GM12875 (cell line): ENCODE results near the gene WDCP.

ENCODE experiments used
- H3K4me3 ChIP-seq: one replicate; pipeline ENCODE4 v1.5.1; 2011; ENCODE audit warnings: low read depth, low read length, control low read depth
- TF ChIP-seq, protein P1 (sequence below): IDR thresholded peaks from 2 replicates; pipeline ENCODE4 v1.5.1; 2011; ENCODE audit warnings: low read depth, mild to moderate bottlenecking, control low read depth, inconsistent platforms, low read length, moderate library complexity, borderline replicate concordance; ENCODE audit not compliant: insufficient read depth

The WDCP gene

DNA sequence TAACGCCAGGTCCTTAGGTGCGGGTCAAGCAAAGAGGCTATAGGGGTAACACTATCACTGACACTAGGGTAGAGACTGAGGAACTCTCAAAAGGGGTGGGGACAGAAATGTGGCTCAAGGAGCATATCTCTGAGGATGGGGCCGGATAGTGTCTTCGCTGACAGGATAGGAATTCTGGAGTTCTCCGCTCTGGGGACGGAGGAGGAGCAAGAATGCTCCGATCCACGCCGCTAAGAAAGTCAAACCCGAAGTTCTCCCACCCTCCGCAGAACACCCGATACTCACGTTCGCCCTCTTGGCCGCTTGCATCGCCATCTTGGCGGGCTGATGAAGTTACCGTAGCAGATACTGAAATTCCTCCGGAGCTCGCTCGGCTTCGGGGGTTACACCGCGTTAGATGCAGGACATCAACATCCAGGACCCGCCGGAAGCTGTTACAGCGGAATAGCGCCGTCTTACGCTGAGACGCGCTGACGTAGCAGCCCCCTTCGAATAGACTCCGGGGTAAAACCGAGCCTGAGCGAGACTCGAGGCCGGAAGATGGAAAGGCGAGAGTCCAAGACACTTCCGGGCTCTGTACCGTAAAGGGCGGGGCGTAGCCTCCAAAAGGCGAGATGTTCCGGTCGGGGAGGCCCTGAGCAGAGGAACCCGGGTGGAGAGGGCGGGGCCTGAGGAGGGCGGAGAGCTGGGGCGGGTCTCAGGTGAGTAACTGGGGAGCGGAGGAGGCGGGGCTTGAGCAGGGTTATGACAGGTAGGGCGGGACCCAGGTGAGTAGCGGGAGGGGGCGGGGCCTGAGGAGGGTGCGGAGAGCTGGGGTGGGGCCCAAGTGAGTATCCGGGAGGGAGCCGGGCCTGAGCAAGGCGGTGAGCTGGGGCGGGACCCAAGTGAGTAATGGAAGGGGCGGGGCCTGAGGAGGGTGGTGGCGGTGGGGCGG is 29.0 kb upstream of the WDCP start, which contains the start of gene SF3B6:
SF3B6 (minus strand) TSS at position 412 of the 934 bp plus-strand sequence; CDS start at position 315, 97 bp downstream.
- H3K4me3 ChIP-seq, result peak within 1 kb of the TSS; percentile 81
- TF ChIP-seq, protein P1, sequence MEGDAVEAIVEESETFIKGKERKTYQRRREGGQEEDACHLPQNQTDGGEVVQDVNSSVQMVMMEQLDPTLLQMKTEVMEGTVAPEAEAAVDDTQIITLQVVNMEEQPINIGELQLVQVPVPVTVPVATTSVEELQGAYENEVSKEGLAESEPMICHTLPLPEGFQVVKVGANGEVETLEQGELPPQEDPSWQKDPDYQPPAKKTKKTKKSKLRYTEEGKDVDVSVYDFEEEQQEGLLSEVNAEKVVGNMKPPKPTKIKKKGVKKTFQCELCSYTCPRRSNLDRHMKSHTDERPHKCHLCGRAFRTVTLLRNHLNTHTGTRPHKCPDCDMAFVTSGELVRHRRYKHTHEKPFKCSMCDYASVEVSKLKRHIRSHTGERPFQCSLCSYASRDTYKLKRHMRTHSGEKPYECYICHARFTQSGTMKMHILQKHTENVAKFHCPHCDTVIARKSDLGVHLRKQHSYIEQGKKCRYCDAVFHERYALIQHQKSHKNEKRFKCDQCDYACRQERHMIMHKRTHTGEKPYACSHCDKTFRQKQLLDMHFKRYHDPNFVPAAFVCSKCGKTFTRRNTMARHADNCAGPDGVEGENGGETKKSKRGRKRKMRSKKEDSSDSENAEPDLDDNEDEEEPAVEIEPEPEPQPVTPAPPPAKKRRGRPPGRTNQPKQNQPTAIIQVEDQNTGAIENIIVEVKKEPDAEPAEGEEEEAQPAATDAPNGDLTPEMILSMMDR, result no peak

DNA sequence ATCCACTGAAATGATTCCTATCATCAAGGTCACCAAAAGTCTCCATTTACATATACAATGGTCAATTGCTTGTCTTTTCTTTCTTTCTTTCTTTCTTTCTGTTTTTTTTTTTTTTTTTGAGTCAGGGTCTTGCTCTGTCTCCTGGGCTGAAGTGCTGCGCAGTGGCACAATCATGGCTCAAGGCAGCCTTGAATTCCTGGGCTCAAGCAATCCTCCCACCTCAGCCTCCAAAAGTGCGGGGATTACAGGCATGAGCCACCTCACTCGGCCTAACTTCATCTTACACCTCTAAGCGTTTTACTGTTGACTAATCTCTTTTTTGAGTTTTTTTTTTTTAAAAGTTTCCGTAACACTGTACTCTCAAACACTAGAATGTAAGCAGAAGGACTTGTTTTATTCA is 28.1 kb upstream of the WDCP start:
- peak overlapping the region; percentile 81 for H3K4me3 ChIP-seq
- TF ChIP-seq, protein P1, result no peak

DNA sequence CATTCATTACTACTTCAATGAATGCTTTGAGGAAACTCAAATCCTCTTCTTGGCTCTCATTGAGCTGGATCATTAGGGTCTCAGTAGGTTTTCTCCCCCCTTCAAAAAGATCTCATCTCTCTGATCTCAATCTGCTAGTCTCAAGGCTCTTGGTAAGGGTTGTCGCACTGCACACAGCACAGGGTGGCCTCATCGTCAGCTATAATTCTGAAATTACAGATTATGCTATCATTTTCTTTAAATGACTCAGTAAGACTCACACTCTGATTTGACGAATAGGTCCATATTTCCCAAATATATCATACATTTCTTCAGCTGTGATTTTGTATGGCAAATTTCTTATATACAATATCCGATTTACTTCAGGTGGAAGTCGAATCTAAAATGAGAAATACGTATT is 26.6 kb upstream of the WDCP start:
- TF ChIP-seq, protein P1, result no peak
- H3K4me3 ChIP-seq, result no peak overlapping the region

DNA sequence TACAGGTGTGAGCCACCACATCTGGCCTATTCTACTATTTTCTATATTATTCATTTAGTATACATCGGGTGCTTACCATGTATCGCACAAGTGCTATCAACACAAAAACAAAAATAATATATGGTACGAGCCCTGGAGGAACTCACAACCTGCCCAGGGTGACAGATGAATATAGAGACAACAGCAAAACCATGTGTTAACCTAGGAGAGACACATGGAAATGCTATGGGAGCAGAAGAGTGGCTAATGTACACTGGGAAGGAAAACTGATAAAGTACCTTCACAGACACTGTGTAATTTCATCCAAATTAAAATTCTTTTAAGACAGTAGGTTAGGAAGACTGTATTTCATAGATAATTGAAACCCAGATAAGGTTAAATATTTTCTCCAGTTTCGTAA is 25.1 kb upstream of the WDCP start:
- TF ChIP-seq, protein P1, result no peak
- no peak overlapping the region for H3K4me3 ChIP-seq

DNA sequence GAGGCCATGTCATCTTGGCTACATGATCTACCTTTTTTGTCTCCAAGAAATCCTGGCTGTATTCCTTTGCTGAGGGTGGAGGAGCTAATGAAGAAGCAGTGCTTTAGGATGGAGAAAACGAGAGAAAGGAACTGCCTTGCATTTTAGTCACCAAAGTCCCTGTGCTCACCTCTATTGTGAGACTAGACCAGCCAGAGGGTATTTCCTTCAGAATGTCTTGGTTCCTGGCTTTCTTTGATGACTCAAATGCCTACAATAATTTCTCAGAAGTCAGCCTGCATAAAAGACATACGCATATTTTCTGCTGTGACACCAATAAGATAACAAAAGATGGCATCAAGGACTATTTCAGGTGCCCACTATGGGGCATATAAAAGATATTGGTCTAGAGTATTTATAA is 18.1 kb upstream of the WDCP start:
- TF ChIP-seq, protein P1, result no peak

DNA sequence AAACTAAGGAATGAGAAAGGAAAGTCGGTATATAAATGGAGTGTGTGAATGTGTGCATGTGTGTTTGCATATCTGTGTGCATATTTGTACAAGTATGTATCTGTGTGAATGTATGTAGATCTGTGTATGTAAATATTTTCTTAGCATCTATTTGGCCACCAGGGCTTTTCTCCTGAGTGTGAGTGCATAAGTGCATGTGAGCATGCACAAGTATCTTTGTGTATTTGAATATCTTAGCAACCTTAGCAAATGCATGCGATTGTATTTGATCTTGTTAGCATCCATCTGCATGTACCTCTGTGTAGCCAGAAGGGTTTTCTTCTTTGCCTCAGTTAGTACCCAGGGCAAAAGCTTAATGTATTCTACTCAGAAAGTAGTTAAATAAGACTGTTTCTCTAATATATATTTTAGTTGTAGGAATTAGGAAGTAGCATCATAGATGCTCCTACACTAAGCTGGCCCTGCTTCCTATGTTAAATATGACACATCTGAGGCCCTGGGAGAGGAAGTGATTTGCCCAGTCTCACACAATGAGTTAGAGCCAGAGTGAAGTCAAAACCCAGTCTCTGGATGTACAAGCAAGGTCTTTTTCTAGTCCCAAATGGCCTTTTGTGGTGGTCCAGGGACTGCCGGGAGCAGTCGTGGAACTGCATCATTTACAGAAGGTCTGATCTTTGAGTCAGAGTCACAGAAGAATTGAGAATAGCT is 11.5 kb upstream of the WDCP start:
- H3K4me3 ChIP-seq, result no peak overlapping the region
- TF ChIP-seq, protein P1, result no peak

More for the DNA sequence above, 18.1 kb upstream of the WDCP start:
- H3K4me3 ChIP-seq, result no peak overlapping the region

DNA sequence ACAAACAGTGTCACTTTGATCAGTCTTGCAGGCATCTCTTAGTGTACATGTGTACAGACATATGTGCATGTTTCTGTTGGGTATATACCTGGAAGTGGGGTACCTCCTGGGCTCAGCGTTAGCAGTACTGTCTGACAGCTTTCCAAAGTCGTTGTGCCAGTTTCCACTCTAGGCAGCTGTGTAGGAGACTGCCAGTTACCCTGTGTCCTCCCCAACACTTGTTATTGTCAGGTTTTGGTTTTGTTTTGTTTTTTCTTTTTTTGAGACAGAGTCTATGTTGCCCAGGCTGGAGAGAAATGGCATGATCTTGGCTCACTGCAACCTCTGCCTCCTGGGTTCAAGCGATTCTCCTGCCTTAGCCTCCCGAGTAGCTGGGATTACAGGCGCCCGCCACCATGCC is 8.6 kb upstream of the WDCP start:
- no peak overlapping the region for H3K4me3 ChIP-seq
- TF ChIP-seq, protein P1, result no peak
